HFFc6 (cell line): ENCODE data around the gene NTNG1. TPM values are rescaled to one million over a fixed set of nuclear protein-coding genes. Genes with fewer than 3 reads are reported as not detected.

Source experiments
- DNase-seq: peaks from one replicate; pipeline ENCODE4 v3.0.0-alpha.2; 2018
- H3K27ac Mint-ChIP-seq: 2 replicates; pipeline ENCODE4 v1.8.0; 2020; ENCODE audit warnings: mild to moderate bottlenecking, mixed read lengths
- H3K27me3 Mint-ChIP-seq: 2 replicates; pipeline ENCODE4 v1.8.0; 2021; ENCODE audit warnings: mild to moderate bottlenecking, moderate library complexity, mixed read lengths; ENCODE audit not compliant: insufficient read depth
- H3K36me3 Mint-ChIP-seq: 2 replicates; pipeline ENCODE4 v1.8.0; 2021; ENCODE audit warnings: low read depth, mixed read lengths
- H3K4me1 Mint-ChIP-seq: 2 replicates; pipeline ENCODE4 v1.8.0; 2020; ENCODE audit warnings: low read depth, mixed read lengths
- H3K4me3 Mint-ChIP-seq: 2 replicates; pipeline ENCODE4 v1.8.0; 2020; ENCODE audit warnings: mild to moderate bottlenecking, moderate library complexity, mixed read lengths
- H3K9me3 Mint-ChIP-seq: 2 replicates; pipeline ENCODE4 v1.8.0; 2020; ENCODE audit warnings: mild to moderate bottlenecking, mixed read lengths
- total RNA-seq, 6 experiments: library from RNA; stranded (reverse); fragmentation: NEBNext Ultra II Directional; extraction: Animal tissue kit (Norgen Biotek cat#: 25700); gene quantifications; 2 replicates in 1 of 6; 3 replicates in 5 of 6; pipeline ENCODE4 v1.2.3, GENCODE V29; 2021
- TF ChIP-seq, protein P1 (sequence below): fragments of 200-600 bp; sonication (generic); IDR thresholded peaks from 2 replicates; pipeline ENCODE4 v1.5.0; 2021; ENCODE audit warnings: antibody characterized with exemption, mild to moderate bottlenecking

The NTNG1 gene
- total RNA-seq, 6 experiments from 2014 or later: 1.3 to 8.0 (median 2.2) TPM

DNA sequence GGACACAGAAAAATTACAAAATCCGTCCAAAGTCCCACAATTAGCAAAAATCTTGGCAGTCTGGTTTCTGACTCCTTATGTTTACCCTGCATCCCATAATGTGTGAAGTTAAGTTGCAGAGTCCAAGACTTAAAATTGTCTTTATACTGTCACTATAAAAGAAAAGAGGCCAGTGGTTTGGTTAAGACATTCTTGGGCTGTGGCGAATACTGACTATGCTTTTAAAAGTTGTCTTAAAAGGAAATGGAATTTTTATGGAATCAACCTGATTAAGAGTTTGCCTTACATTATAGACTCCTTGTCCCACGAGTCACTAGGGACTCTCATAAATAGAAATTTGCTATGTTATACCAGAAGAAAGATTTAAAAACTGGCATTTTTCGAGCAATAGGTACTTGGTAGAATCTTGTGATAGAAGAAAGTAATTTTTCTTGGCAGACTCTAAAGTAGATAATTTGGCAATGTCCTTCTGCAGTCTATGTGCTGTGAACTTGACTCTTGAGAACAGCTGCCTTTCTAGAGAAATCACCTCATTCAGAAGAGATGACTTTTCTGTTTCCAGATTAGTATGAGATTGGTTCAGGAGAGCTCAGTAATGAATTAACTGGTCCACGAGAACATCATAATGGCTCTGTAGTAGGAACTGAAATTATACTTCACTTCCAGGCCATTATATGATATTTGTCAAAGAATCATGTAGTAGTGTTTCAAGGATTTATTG, 31.8 kb downstream of the NTNG1 start:
- H3K4me3 Mint-ChIP-seq: no peak overlapping the region
- H3K4me1 Mint-ChIP-seq: peaks cover 11% of the 10 kb centered on the region; the same call in 1 of the 2 replicates
- H3K36me3 Mint-ChIP-seq: no peaks in the 10 kb centered on the region
- DNase-seq: no peak
- no peaks in the 10 kb centered on the region; the same call in 1 of the 2 replicates for H3K9me3 Mint-ChIP-seq
- H3K27ac Mint-ChIP-seq: no peak overlapping the region
- TF ChIP-seq, protein P1, sequence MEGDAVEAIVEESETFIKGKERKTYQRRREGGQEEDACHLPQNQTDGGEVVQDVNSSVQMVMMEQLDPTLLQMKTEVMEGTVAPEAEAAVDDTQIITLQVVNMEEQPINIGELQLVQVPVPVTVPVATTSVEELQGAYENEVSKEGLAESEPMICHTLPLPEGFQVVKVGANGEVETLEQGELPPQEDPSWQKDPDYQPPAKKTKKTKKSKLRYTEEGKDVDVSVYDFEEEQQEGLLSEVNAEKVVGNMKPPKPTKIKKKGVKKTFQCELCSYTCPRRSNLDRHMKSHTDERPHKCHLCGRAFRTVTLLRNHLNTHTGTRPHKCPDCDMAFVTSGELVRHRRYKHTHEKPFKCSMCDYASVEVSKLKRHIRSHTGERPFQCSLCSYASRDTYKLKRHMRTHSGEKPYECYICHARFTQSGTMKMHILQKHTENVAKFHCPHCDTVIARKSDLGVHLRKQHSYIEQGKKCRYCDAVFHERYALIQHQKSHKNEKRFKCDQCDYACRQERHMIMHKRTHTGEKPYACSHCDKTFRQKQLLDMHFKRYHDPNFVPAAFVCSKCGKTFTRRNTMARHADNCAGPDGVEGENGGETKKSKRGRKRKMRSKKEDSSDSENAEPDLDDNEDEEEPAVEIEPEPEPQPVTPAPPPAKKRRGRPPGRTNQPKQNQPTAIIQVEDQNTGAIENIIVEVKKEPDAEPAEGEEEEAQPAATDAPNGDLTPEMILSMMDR: no peak
- H3K27me3 Mint-ChIP-seq: peaks cover 1% of the 10 kb centered on the region; the same call in 1 of the 2 replicates

DNA sequence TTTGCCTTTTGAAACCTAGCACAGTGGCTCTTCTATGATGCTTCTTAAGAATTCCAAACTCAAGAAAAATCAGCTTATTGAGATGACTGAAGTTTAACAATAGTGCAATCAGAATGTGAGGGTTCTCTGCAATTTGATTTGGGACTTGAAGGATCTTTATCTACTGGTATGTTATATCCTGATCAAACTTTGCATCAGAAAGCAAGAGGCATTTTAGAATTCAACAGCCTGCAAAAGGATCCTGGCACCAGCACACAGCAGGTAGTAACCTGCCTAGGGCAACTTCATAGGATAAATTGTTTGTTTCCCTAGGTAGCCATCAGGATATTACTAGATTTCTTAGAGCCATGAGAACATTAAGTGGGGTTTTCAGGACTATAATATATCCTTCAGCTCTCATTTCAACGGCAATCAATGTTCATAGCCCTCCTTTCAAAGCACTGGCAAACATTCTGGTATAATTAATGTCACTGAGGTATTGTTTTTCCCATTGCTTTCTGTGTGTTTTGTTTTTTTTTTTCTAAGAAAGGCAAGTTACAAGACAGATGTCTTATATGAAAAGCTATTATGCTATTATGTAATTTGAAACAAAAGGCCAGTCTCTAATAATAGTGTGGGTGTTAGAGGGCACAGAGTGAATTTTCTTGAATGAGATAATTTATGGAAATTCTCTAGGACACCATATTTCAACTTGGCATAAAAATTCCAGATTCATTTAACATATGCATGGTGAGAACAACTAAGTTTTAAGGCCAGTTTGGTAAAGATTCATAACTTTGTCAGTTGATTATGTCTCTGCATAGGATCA, 34.5 kb downstream of the NTNG1 start:
- TF ChIP-seq, protein P1: no peak
- no peak for DNase-seq
- Mint-ChIP-seq H3K36me3 (no peaks in the 10 kb centered on the region), H3K27me3 (peaks cover 3% of the 10 kb centered on the region; the same call in 1 of the 2 replicates), H3K9me3 (no peaks in the 10 kb centered on the region; the same call in 1 of the 2 replicates), H3K4me3 (no peak overlapping the region), H3K4me1 (peaks cover 11% of the 10 kb centered on the region; the same call in 1 of the 2 replicates), H3K27ac (no peak overlapping the region)

DNA sequence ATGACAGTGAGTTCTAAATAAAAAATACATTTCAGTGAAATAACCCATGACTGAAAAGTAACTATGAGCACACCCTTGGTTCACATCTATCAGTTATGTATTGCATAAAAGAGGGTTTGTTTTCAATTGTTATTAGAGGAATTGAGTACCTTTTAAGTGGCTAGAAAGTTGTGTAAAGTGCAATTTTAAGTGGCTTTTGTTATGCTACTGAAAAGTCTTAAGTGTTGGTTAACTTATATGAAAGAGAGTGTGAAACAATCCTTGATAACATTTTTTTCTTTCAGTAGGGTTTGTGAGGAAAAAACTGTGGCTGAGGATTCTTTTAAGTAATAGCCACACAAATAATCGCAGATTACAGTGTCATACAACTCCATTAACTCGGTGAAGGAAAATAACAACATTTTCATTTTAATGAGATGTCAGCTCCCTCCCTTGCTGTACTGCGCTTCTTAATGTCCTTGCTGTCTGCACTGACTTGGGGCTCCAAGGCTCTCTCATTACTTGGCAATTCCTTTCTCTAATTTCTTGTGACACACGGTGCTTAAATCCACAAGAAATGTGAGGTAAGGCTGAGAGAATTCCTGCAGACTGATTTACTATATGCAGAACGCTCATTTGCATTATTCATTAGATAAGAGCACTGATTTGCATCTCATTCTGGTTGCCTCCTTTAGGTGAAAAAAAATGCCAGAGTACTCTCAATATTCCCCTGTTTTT, 40.6 kb downstream of the NTNG1 start:
- DNase-seq: no peak
- no peaks in the 10 kb centered on the region; the same call in 1 of the 2 replicates for H3K9me3 Mint-ChIP-seq
- H3K4me1 Mint-ChIP-seq: peaks cover 12% of the 10 kb centered on the region; the same call in 1 of the 2 replicates
- H3K4me3 Mint-ChIP-seq: no peak overlapping the region
- H3K27me3 Mint-ChIP-seq: peaks cover 3% of the 10 kb centered on the region; the same call in 1 of the 2 replicates
- TF ChIP-seq, protein P1: no peak
- H3K36me3 Mint-ChIP-seq: no peaks in the 10 kb centered on the region
- no peak overlapping the region for H3K27ac Mint-ChIP-seq

DNA sequence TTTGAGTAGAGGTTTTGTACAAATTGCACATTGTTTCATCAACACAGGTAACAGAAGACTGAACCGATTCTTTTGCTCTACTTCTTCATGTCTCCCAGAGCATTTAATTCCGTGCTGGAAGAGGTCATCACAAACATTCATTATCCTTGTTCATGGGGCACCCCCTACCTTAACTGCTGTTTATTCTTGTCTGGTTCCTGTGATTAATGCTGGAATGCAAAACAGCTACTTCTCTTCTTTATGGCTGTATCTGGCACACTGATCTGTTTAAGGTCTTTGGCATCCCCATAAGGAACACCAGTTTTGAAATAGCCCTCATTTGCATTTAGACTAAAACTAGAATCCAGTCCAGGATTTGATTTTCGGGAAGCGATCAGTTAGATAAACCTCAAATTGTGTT, 42.2 kb downstream of the NTNG1 start:
- TF ChIP-seq, protein P1: no peak
- H3K27me3 Mint-ChIP-seq: no peaks in the 10 kb centered on the region
- no peak overlapping the region for H3K4me3 Mint-ChIP-seq
- H3K36me3 Mint-ChIP-seq: no peaks in the 10 kb centered on the region
- no peak overlapping the region for H3K27ac Mint-ChIP-seq
- no peaks in the 10 kb centered on the region for H3K9me3 Mint-ChIP-seq
- no peak for DNase-seq
- H3K4me1 Mint-ChIP-seq: peaks cover 12% of the 10 kb centered on the region; the same call in 1 of the 2 replicates

DNA sequence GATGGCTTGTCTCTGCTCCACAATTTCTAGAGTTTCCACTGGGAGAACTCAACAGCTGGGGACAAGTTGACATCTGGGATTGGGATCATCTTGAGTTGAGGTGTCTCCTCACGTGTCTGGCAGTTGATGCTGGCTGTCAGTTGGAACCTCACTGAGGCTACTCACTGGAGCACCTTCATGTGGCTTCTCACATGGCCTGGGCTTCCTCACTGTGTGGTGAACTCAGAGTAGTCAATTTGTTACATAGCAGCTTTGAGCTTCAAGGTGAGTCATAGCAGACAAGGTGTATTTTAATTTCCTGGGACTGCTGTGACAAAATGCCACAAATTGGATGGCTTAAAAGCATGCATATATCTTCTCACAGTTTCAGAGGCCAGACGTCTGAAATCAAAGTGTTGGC, 44.0 kb downstream of the NTNG1 start:
- no peak overlapping the region for H3K27ac Mint-ChIP-seq
- H3K36me3 Mint-ChIP-seq: no peaks in the 10 kb centered on the region
- no peaks in the 10 kb centered on the region for H3K27me3 Mint-ChIP-seq
- TF ChIP-seq, protein P1: no peak
- DNase-seq: no peak
- peaks cover 12% of the 10 kb centered on the region; the same call in 1 of the 2 replicates for H3K4me1 Mint-ChIP-seq
- no peak overlapping the region for H3K4me3 Mint-ChIP-seq
- 0 out of 2 replicates have a peak, but pooled peaks cover 1% of the 10 kb centered on the region for H3K9me3 Mint-ChIP-seq
